K562 (cell line): ENCODE results near the gene LOXL3. TPM values are rescaled to one million over a fixed set of nuclear protein-coding genes. Genes with fewer than 3 reads are reported as not detected.
A peak's percentile ranks its signal among the peaks of the same experiment; 100 is the strongest.

Experiments used
- CCNT2 ChIP-seq: IDR thresholded peaks from 2 replicates; pipeline ENCODE4 v1.6.1; 2011; ENCODE audit warnings: borderline replicate concordance, low read depth, mild to moderate bottlenecking, moderate library complexity, mixed read lengths, low read length; ENCODE audit not compliant: insufficient read length; ENCODE audit errors: extremely low read depth
- DMBX1 ChIP-seq: fragments of 250-450 bp; sonication (Bioruptor Pico); IDR thresholded peaks from 2 replicates; pipeline ENCODE4 v1.8.0; 2022; ENCODE audit warnings: inconsistent platforms, mild to moderate bottlenecking, moderate library complexity, borderline replicate concordance
- DPF2 ChIP-seq: fragments of 450-650 bp; IDR thresholded peaks from 2 replicates; pipeline ENCODE4 v1.6.1; 2016
- ELK1 ChIP-seq: sonication (generic); formaldehyde crosslinking; IDR thresholded peaks from 2 replicates; pipeline ENCODE4 v1.8.1; 2022; ENCODE audit warnings: missing genetic modification reagents
- EP400 ChIP-seq: fragments of 450-650 bp; IDR thresholded peaks from 2 replicates; pipeline ENCODE4 v1.6.1; 2017; ENCODE audit warnings: antibody characterized with exemption, mild to moderate bottlenecking, moderate library complexity
- HNRNPUL1 ChIP-seq: fragments of 200-400 bp; formaldehyde crosslinking; IDR thresholded peaks from 2 replicates; pipeline ENCODE4 v1.6.1; 2017; ENCODE audit warnings: low read length
- KDM1A ChIP-seq, 2 experiments: fragments of 450-650 bp; IDR thresholded peaks; 2 replicates each; pipeline ENCODE4 v1.6.1; 2016; ENCODE audit warnings: mild to moderate bottlenecking in 2 of 2
- KHSRP ChIP-seq: fragments of 450-650 bp; IDR thresholded peaks from 2 replicates; pipeline ENCODE4 v1.6.1; 2017
- MTA1 ChIP-seq: fragments of 450-650 bp; IDR thresholded peaks from 2 replicates; pipeline ENCODE4 v1.6.1; 2017; ENCODE audit warnings: borderline replicate concordance
- NR2C1 ChIP-seq, 2 experiments: fragments of 450-650 bp; IDR thresholded peaks; 2 replicates each; pipeline ENCODE4 v1.6.1; 2017; ENCODE audit warnings: mild to moderate bottlenecking in 2 of 2, antibody characterized with exemption in 1 of 2, inconsistent platforms in 1 of 2, missing compliant biosample characterization in 1 of 2, missing genetic modification characterization in 1 of 2
- PHF8 ChIP-seq: fragments of 200-600 bp; sonication (generic); IDR thresholded peaks from 2 replicates; pipeline ENCODE4 v1.6.1; 2012; ENCODE audit warnings: mixed run types, mild to moderate bottlenecking, inconsistent platforms, low read length, moderate library complexity, borderline replicate concordance
- RBBP5 ChIP-seq: fragments of 200-600 bp; sonication (generic); IDR thresholded peaks from 2 replicates; pipeline ENCODE4 v1.6.1; 2012; ENCODE audit warnings: borderline replicate concordance, mild to moderate bottlenecking, low read length, control low read depth, inconsistent platforms; ENCODE audit not compliant: insufficient read depth, poor library complexity, severe bottlenecking
- RHOXF2B ChIP-seq: fragments of 250-450 bp; sonication (Bioruptor Pico); conservative IDR thresholded peaks from 2 replicates; pipeline ENCODE4 v1.5.1; 2021
- SIN3A ChIP-seq, 2 experiments: fragments of 150-350 bp in 1 of 2; IDR thresholded peaks; 2 replicates each; pipeline ENCODE4 v1.6.1; 2011 to 2016; ENCODE audit warnings: borderline replicate concordance in 2 of 2, low read depth in 2 of 2, low read length in 2 of 2, mild to moderate bottlenecking in 2 of 2, moderate library complexity in 2 of 2; ENCODE audit not compliant: control insufficient read depth in 1 of 2
- TAL1 ChIP-seq: fragments of 450-650 bp; IDR thresholded peaks from 2 replicates; pipeline ENCODE4 v1.6.1; 2016; ENCODE audit warnings: mild to moderate bottlenecking
- TCF3 ChIP-seq: sonication (generic); formaldehyde crosslinking; IDR thresholded peaks from 2 replicates; pipeline ENCODE4 v1.4.0; 2020; ENCODE audit warnings: mild to moderate bottlenecking, missing genetic modification reagents
- TEAD4 ChIP-seq, 2 experiments: sonication (generic) in 1 of 2; formaldehyde crosslinking in 1 of 2; IDR thresholded peaks; 2 replicates each; pipeline versions ENCODE4 v1.6.1 to v1.8.0; 2012 to 2022; ENCODE audit warnings: borderline replicate concordance in 1 of 2, inconsistent platforms in 1 of 2, low read length in 1 of 2, mild to moderate bottlenecking in 1 of 2, missing genetic modification reagents in 1 of 2
- THRA ChIP-seq: fragments of 450-650 bp; IDR thresholded peaks from 2 replicates; pipeline ENCODE4 v1.6.1; 2017; ENCODE audit warnings: mild to moderate bottlenecking, moderate library complexity
- U2AF2 ChIP-seq: fragments of 200-400 bp; formaldehyde crosslinking; optimal IDR thresholded peaks from 2 replicates; pipeline ENCODE3; 2017; ENCODE audit warnings: low read depth, mild to moderate bottlenecking, low read length
- ZBED1 ChIP-seq: IDR thresholded peaks from 2 replicates; pipeline ENCODE4 v1.6.1; 2014
- ZBTB7A ChIP-seq: IDR thresholded peaks from 2 replicates; pipeline ENCODE4 v1.6.1; 2011; ENCODE audit warnings: low read depth, mild to moderate bottlenecking, low read length, moderate library complexity, borderline replicate concordance; ENCODE audit not compliant: control insufficient read depth
- ZFP36 ChIP-seq: fragments of 150-350 bp; IDR thresholded peaks from 2 replicates; pipeline ENCODE4 v1.6.1; 2018; ENCODE audit warnings: low read length, low read depth; ENCODE audit not compliant: partially characterized antibody
- ZNF282 ChIP-seq: sonication (generic); formaldehyde crosslinking; IDR thresholded peaks from 2 replicates; pipeline ENCODE4 v1.8.1; 2023; ENCODE audit warnings: missing genetic modification reagents
- ZNF561 ChIP-seq: fragments of 450-650 bp; formaldehyde crosslinking; conservative IDR thresholded peaks from 2 replicates; pipeline ENCODE4 v1.4.0; 2020; ENCODE audit warnings: mild to moderate bottlenecking, moderate library complexity
- ZNF639 ChIP-seq, 2 experiments: fragments of 200-800 bp in 1 of 2; sonication (Bioruptor generic) in 1 of 2; sonication (generic) in 1 of 2; formaldehyde crosslinking in 1 of 2; IDR thresholded peaks in 1 of 2; conservative IDR thresholded peaks in 1 of 2; 2 replicates each; pipeline versions ENCODE4 v1.5.0 to v1.6.1; 2016 to 2020; ENCODE audit warnings: missing compliant biosample characterization in 1 of 2, missing genetic modification characterization in 1 of 2, missing genetic modification reagents in 1 of 2
- polyA plus RNA-seq, 8 experiments: library from polyadenylated mRNA; depleted of rRNA in 4 of 8; stranded (reverse) in 5 of 8; unstranded in 3 of 8; fragments of >200 nt; fragmentation: Nextera tagmentation in 2 of 8; fragmentation: Illumina TruSeq in 1 of 8; extraction: Ambion mirVana in 2 of 8; extraction: Trizol in 1 of 8; gene quantifications; 2 replicates each; pipeline versions ENCODE4 v1.2.1 to v1.2.3, GENCODE V29; 2011 to 2014; ENCODE audit warnings: inconsistent platforms in 1 of 8, missing spikeins in 1 of 8
- total RNA-seq, 7 experiments: library from RNA; depleted of rRNA in 6 of 7; stranded (reverse); fragments of >200 nt in 6 of 7; fragmentation: Illumina TruSeq in 2 of 7; extraction: Trizol in 2 of 7; gene quantifications; 2 replicates each; pipeline versions ENCODE4 v1.2.1 to v1.2.3, GENCODE V29; 2011 to 2021; ENCODE audit warnings: low replicate concordance in 1 of 7

Gene LOXL3
- total and polyA plus RNA-seq, 9 of the 15 experiments (the other 6 are each of a cell fraction or from before 2014, with no cell fraction given) = 0.22 to 0.99 (median 0.31) TPM

- TF ChIP-seq CCNT2 = no peak
- peak; percentile 40; the same call in 1 of the 2 replicates for TF ChIP-seq TCF3 (CRISPR knock-in tag)
- peak; percentile 62; the same call in 1 of the 2 replicates for TF ChIP-seq DPF2
- peak; percentile 81 for TF ChIP-seq NR2C1 (IDR thresholded peaks at IDR 0.05)
- peak; percentile 87 for TF ChIP-seq NR2C1 (tag; IDR thresholded peaks at IDR 0.05)
- no peak for TF ChIP-seq ZBED1
- peak; percentile 32 for TF ChIP-seq RBBP5
- no peak for TF ChIP-seq PHF8
- TF ChIP-seq DMBX1 (CRISPR knock-in tag) = no peak
- no peak for TF ChIP-seq U2AF2
- TF ChIP-seq ZFP36 = no peak
- no peak for TF ChIP-seq KHSRP
- TF ChIP-seq TAL1 = peak; percentile 55; the same call in 1 of the 2 replicates
- TF ChIP-seq RHOXF2B (CRISPR knock-in tag) = no peak
- TF ChIP-seq THRA = no peak
- TF ChIP-seq EP400 = no peak
- no peak for TF ChIP-seq HNRNPUL1
- TF ChIP-seq ELK1 (CRISPR knock-in tag) = no peak
- TF ChIP-seq SIN3A (IDR thresholded peaks at IDR 0.05; ENCODE audit: borderline replicate concordance in 2 of 2, control insufficient read depth in 1 of 2, low read depth in 2 of 2, low read length in 2 of 2) = 0 out of 4 replicates have a peak, but pooled peaks of 1 of the 2 experiments have one; percentile 22
- no peak for TF ChIP-seq ZNF282
- peak; percentile 51; the same call in 1 of the 2 replicates for TF ChIP-seq ZBTB7A
- no peak for TF ChIP-seq ZNF561
- TF ChIP-seq KDM1A (IDR thresholded peaks at IDR 0.05) = peak; percentile 57 to 67; a peak in 2 of 4 replicates
- TF ChIP-seq MTA1 = peak; percentile 46; the same call in 1 of the 2 replicates
- TF ChIP-seq TEAD4 (IDR thresholded peaks at IDR 0.05; ENCODE audit: low read length) = peak; percentile 41; the same call in 1 of the 2 replicates
- TF ChIP-seq TEAD4 (CRISPR knock-in tag; IDR thresholded peaks at IDR 0.05; ENCODE audit: borderline replicate concordance) = no peak
- no peak; a peak in 1 of 4 replicates for TF ChIP-seq ZNF639 (CRISPR knock-in tag; conservative IDR thresholded peaks at IDR 0.05 in 1 of 2, IDR thresholded peaks at IDR 0.05 in 1 of 2)
Measured at GRCh38 chr2:74502147-74502719, 51.5 kb downstream of the LOXL3 start (continued).
